ENCODE data around the gene TTLL7. TPM values are rescaled to one million over a fixed set of nuclear protein-coding genes. Genes with fewer than 3 reads are reported as not detected.

The TTLL7 gene
- total RNA-seq, 1 experiment from 2014 or later, result 2.0 TPM

DNA sequence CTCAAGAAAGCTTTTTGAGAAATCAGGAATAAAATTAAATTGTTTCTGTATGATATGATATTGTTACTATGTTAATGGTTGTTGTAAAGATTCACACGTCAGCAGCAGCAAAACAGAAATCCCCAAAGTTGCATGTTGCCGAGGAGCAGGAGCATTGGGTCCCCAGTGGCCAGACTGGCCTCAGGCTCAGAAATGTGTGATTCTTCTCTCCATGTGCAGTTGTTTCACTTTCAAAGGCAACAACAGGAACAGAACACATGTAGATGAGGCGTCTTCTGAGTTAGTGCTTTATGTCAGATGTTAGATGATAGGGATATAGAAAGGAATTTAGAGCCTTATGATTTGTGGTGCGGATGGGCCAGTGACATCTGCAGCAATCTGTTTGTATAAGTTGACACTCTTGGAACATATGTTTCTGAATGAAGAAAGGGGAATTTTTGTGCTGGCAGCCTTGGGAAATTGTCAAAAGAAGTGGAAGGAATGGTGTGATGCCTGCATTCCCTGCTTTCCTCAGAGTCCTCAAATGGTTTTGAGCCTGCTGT lies 2.1 kb upstream of the TTLL7 start:
- no peak for TF ChIP-seq CTCF (IDR thresholded peaks at IDR 0.05; ENCODE audit: unreplicated experiment)
- Mint-ChIP-seq H3K27ac (ENCODE audit: low read depth, unreplicated experiment) (no peak overlapping the region), H3K4me1 (ENCODE audit: insufficient read depth, unreplicated experiment) (no peaks in the 10 kb centered on the region), H3K36me3 (ENCODE audit: insufficient read depth, unreplicated experiment) (no peaks in the 10 kb centered on the region), H3K4me3 (ENCODE audit: unreplicated experiment) (no peak overlapping the region), H3K9me3 (ENCODE audit: unreplicated experiment) (no peaks in the 10 kb centered on the region), H3K27me3 (ENCODE audit: insufficient read depth, unreplicated experiment) (no peaks in the 10 kb centered on the region)
- CTCF ChIA-PET, result interaction anchor here (0.6 to 0.7 kb wide), 2 partner anchors 68 to 1235 kb away, joined by 3 read pairs; no protein-coding TSS in a partner anchor
- POLR2A ChIA-PET, result interaction anchor here (1.3 kb wide), 1 partner anchor 8 kb away, joined by 3 read pairs; no protein-coding TSS in a partner anchor
- intact Hi-C loops (cut with micrococcal nuclease), result no loop called here
- no TSS peak for BruUV-seq (replicated peaks)
- DNase-seq (ENCODE audit: unreplicated experiment), result no peak

DNA sequence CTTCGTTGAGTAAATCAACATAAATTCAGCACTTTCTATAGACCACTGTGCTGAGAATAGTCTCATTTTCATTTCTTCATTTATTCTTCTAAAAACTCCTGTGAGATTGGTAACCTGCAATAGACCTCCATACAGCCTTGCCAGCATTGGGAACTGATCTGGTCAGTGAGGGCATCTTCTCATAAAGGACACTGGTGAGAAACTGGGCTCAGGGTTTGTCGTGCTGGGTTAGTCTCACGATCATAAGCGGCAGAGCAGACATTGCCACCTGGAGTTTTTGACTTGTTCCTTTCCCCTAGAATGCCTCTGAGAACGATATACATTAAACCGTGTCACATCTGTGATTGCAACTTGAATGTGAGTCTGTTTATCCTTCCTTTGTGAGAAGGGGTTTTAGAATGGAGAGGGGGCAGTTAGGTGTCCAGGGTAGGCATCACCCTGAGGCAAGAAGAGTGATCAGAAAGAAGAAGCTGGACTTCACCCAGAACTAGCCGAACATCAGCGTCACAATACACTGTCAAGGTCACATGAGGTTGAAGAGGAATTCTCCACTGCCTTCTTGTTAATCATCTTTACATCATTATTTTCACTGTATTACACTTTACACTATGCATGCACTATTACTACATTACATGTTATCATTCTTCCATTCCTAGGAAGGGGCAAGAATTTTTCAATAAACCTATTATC lies 1.4 kb upstream of the TTLL7 start:
- DNase-seq (ENCODE audit: unreplicated experiment), result no peak
- ChIA-PET POLR2A (interaction anchor here (1.3 kb wide), 1 partner anchor 9 kb away, joined by 3 read pairs; no protein-coding TSS in a partner anchor), CTCF (no interaction called here)
- Mint-ChIP-seq H3K27ac (ENCODE audit: low read depth, unreplicated experiment) (no peak overlapping the region), H3K4me3 (ENCODE audit: unreplicated experiment) (no peak overlapping the region), H3K36me3 (ENCODE audit: insufficient read depth, unreplicated experiment) (no peaks in the 10 kb centered on the region), H3K4me1 (ENCODE audit: insufficient read depth, unreplicated experiment) (no peaks in the 10 kb centered on the region), H3K27me3 (ENCODE audit: insufficient read depth, unreplicated experiment) (no peaks in the 10 kb centered on the region), H3K9me3 (ENCODE audit: unreplicated experiment) (no peaks in the 10 kb centered on the region)
- no peak for TF ChIP-seq CTCF (IDR thresholded peaks at IDR 0.05; ENCODE audit: unreplicated experiment)
- no TSS peak for BruUV-seq (replicated peaks)
- intact Hi-C loops (cut with micrococcal nuclease), result no loop called here

DNA sequence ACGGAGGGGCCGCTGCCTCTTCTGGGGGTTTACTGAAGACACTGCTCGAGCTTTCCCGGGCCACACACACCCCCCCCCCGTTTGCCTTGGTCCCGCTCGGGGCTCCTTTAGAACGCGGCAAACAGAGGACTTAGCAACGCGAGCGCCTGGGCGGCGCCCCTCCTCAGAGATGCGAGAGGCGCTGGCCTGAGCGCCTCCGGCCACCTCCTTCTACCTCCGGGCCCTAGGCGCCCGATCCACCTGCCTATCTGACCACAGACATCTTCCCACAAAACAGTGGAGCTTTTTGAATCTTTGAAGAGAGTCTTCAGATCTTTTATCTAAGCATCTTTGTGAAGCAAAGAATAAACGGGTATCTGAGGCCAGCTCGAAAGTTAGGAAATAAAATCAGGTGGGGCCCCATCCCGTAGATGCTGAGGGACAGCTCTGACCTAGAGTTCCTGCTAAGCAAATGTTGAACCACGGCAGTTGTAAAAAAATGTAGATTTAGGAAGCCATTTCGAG lies 436 bp upstream of the TTLL7 start:
- Mint-ChIP-seq H3K36me3 (ENCODE audit: insufficient read depth, unreplicated experiment) (no peaks in the 10 kb centered on the region), H3K4me1 (ENCODE audit: insufficient read depth, unreplicated experiment) (no peaks in the 10 kb centered on the region), H3K4me3 (ENCODE audit: unreplicated experiment) (peak overlapping the region; percentile 79), H3K27ac (ENCODE audit: low read depth, unreplicated experiment) (peak overlapping the region; percentile 85), H3K27me3 (ENCODE audit: insufficient read depth, unreplicated experiment) (no peaks in the 10 kb centered on the region), H3K9me3 (ENCODE audit: unreplicated experiment) (no peaks in the 10 kb centered on the region)
- intact Hi-C loops (cut with micrococcal nuclease), result loop anchor here (2.0 to 10.0 kb wide), 2 partner anchors 123 to 435 kb away; no protein-coding TSS in a partner anchor
- DNase-seq (ENCODE audit: unreplicated experiment), result peak; percentile 76
- no TSS peak for BruUV-seq (replicated peaks)
- TF ChIP-seq CTCF (IDR thresholded peaks at IDR 0.05; ENCODE audit: unreplicated experiment), result no peak
- POLR2A ChIA-PET, result interaction anchor here (1.5 to 1.6 kb wide), 2 partner anchors 78 to 128 kb away, joined by 4 to 9 read pairs; no protein-coding TSS in a partner anchor
- CTCF ChIA-PET, result interaction anchor here (0.6 to 1.7 kb wide), 3 partner anchors 64 to 117 kb away, joined by 3 to 6 read pairs (median 3); no protein-coding TSS in a partner anchor

DNA sequence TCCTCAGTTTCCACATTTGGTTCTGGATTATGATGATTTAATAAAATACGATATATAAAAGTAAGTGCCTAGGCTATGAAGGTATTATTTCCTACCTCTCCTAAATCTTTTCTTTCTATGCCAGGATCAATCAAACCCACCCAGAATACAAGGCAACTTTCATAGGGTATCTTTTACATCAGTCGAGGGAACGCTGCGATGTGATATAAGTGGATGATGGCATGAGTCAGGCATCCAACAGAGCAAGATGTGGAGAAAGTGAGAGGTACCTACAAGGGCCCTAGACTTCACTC lies 781 bp downstream of the TTLL7 start:
- TF ChIP-seq CTCF (IDR thresholded peaks at IDR 0.05; ENCODE audit: unreplicated experiment), result no peak
- intact Hi-C loops (cut with micrococcal nuclease), result loop anchor here (2.0 to 10.0 kb wide), 2 partner anchors 125 to 437 kb away; no protein-coding TSS in a partner anchor
- H3K27me3 Mint-ChIP-seq (ENCODE audit: insufficient read depth, unreplicated experiment), result no peaks in the 10 kb centered on the region
- POLR2A ChIA-PET, result interaction anchor here (1.5 to 1.6 kb wide), 2 partner anchors 79 to 129 kb away, joined by 4 to 9 read pairs; no protein-coding TSS in a partner anchor
- H3K27ac Mint-ChIP-seq (ENCODE audit: low read depth, unreplicated experiment), result no peak overlapping the region
- no peaks in the 10 kb centered on the region for H3K9me3 Mint-ChIP-seq (ENCODE audit: unreplicated experiment)
- DNase-seq (ENCODE audit: unreplicated experiment), result no peak
- H3K36me3 Mint-ChIP-seq (ENCODE audit: insufficient read depth, unreplicated experiment), result no peaks in the 10 kb centered on the region
- peak overlapping the region; percentile 79 for H3K4me3 Mint-ChIP-seq (ENCODE audit: unreplicated experiment)
- CTCF ChIA-PET, result interaction anchor here (0.7 to 1.0 kb wide), 2 partner anchors 123 to 642 kb away, joined by 3 to 4 read pairs; no protein-coding TSS in a partner anchor
- BruUV-seq (replicated peaks), result no TSS peak
- no peaks in the 10 kb centered on the region for H3K4me1 Mint-ChIP-seq (ENCODE audit: insufficient read depth, unreplicated experiment)
